Heart left ventricle (tissue), 13 donors: Measurements from ENCODE around the gene AP2A1.

Source experiments
- POLR2A ChIP-seq, 2 donors: fragments of 450-650 bp; IDR thresholded peaks; one replicate each; pipeline ENCODE4 v1.6.1; 2017; ENCODE audit warnings: antibody characterized with exemption in 2 of 2, mild to moderate bottlenecking in 2 of 2, moderate library complexity in 2 of 2
- TF ChIP-seq, protein P1 (sequence below), 12 donors: fragments of 200-600 bp; sonication (generic) in 4 of 12; IDR thresholded peaks; one replicate each; pipeline versions ENCODE4 v1.5.0 to v1.8.0; 2018 to 2022; ENCODE audit warnings: antibody characterized with exemption in 12 of 12, mild to moderate bottlenecking in 5 of 12
- donor health status: ischemic (EF 13 %, LVEDD 7.1; RV severe dilation, severe dysfunction).
- donor health status: DM: no; HTN: yes; CAD: no.
- donor health status: DM: no; HTN: no; CAD: no.
- donor health status: ischemic (EF 25% LVEDD 6.9; RV normal size, moderate dysfunction).
- donor health status: ischemic (EF 25% LVEDD 5.7; RV mildly dilated, moderate dysfunction).
- donor health status: ischemic (EF 35%, LVEDD 5.7; RV mildly dilated, moderate dysfunction).
- donor health status: nonischemic (EF 11% LVEDD 7.7; RV severe dilation, severe dysfunction).
- donor health status: DM: yes; HTN: yes; CAD: no.
- donor health status: PGD.
- donor health status: ischemic (EF 29% LVEDD 5.4; RV normal size, mild dysfunction).
- donor health status: nonischemic (EF 23%, LVEDD 6.1; RV moderate dilation, normal function).

DNA sequence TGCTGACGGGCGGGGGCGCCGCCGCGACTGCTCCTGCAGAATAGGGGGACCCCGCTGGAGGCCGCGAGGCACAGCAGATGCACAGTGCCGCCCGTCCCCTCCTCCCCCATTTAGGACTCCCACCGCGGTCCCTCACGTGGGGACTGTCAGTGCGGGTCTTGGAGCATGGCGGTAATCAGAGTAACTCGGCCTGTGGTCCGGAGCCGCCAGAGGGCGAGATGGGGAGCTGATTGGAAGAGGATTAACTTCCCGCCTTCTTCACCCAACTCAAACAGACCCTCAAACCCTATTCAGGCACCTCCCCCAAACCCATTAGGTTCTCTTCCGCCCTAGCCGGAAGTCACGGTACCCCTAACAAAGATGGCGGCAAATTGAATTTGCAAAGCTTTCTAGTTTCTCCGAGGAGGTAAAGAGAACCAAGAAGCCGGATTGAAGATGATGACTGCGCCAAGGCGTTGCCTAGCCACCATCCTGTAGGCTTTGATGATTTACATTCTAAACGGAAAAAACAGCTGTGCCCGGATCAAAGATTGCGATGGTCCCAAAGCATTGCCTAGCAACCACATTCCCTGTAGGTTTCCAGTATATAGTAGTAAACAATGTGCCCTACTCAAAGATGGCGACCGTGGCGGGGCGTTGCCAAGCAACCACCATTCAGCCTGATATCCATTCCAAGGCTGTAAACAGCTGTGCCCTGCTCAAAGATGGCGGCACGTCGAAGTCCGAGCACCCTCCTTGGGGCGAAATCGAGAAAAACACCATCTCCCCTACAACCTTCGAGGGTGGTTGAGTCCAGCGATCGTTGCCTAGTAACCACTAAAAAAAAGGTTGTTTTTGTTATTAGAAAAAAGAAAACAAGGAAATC lies 46.4 kb downstream of the AP2A1 start, which contains the start of gene FUZ:
- TF ChIP-seq, protein P1, sequence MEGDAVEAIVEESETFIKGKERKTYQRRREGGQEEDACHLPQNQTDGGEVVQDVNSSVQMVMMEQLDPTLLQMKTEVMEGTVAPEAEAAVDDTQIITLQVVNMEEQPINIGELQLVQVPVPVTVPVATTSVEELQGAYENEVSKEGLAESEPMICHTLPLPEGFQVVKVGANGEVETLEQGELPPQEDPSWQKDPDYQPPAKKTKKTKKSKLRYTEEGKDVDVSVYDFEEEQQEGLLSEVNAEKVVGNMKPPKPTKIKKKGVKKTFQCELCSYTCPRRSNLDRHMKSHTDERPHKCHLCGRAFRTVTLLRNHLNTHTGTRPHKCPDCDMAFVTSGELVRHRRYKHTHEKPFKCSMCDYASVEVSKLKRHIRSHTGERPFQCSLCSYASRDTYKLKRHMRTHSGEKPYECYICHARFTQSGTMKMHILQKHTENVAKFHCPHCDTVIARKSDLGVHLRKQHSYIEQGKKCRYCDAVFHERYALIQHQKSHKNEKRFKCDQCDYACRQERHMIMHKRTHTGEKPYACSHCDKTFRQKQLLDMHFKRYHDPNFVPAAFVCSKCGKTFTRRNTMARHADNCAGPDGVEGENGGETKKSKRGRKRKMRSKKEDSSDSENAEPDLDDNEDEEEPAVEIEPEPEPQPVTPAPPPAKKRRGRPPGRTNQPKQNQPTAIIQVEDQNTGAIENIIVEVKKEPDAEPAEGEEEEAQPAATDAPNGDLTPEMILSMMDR (IDR thresholded peaks at IDR 0.05): peak in 9 of 12 donors; percentile 9 to 54 (median 23)
- TF ChIP-seq POLR2A (IDR thresholded peaks at IDR 0.05): no peak
